H1 (cell line): ENCODE measurements around the gene PARP14. TPM values are rescaled to one million over a fixed set of nuclear protein-coding genes. Genes with fewer than 3 reads are reported as not detected.

Source experiments
- ATF3 ChIP-seq: IDR thresholded peaks from 2 replicates; pipeline ENCODE4 v1.6.1; 2011; ENCODE audit warnings: low read depth, mild to moderate bottlenecking, low read length; ENCODE audit not compliant: insufficient read depth
- CBX8 ChIP-seq: fragments of 300-800, 300-1000 bp; sonication (generic); IDR thresholded peaks from 2 replicates; pipeline ENCODE4 v1.7.1; 2016; ENCODE audit warnings: low read depth, low read length, borderline replicate concordance
- CHD2 ChIP-seq: IDR thresholded peaks from 2 replicates; pipeline ENCODE4 v1.6.1; 2012; ENCODE audit warnings: low read length, improper control_type of control experiment
- MAFK ChIP-seq: IDR thresholded peaks from 2 replicates; pipeline ENCODE4 v1.6.1; 2012; ENCODE audit warnings: low read depth, mild to moderate bottlenecking, improper control_type of control experiment, low read length
- POU5F1 ChIP-seq: IDR thresholded peaks from 2 replicates; pipeline ENCODE4 v1.6.1; 2011; ENCODE audit warnings: low read depth, mild to moderate bottlenecking, low read length, moderate library complexity
- SRF ChIP-seq: IDR thresholded peaks from 2 replicates; pipeline ENCODE4 v1.6.1; 2011; ENCODE audit warnings: mild to moderate bottlenecking, low read depth, low read length, moderate library complexity
- polyA plus RNA-seq, 7 experiments: library from polyadenylated mRNA; depleted of rRNA in 3 of 7; stranded (reverse) in 5 of 7; unstranded in 2 of 7; fragments of >200 nt in 5 of 7; fragments of 200-250 nt in 2 of 7; gene quantifications; 1 replicate in 5 of 7; 2 replicates in 1 of 7; 4 replicates in 1 of 7; pipeline versions ENCODE4 v1.2.1 to v1.2.3, GENCODE V29; 2011 to 2013; ENCODE audit warnings: missing spikeins in 2 of 7, mixed read lengths in 2 of 7
- total RNA-seq: library from RNA; stranded (reverse); fragmentation: NEBNext Ultra II Directional; extraction: Animal tissue kit (Norgen Biotek cat#: 25700); gene quantifications from 2 replicates; pipeline ENCODE4 v1.2.1, GENCODE V29; 2021
- TF ChIP-seq, protein P1 (sequence below): IDR thresholded peaks from 2 replicates; pipeline ENCODE4 v1.6.1; 2011; ENCODE audit warnings: low read length, improper control_type of control experiment
- TF ChIP-seq, protein P2 (sequence below): IDR thresholded peaks from 2 replicates; pipeline ENCODE4 v1.6.1; 2012; ENCODE audit warnings: inconsistent platforms

PARP14 gene
- total and polyA plus RNA-seq, 2 of the 8 experiments (the other 6 are each of a cell fraction or from before 2014, with no cell fraction given) = 12.6 to 17.6 TPM

- no peak for TF ChIP-seq MAFK
- TF ChIP-seq, protein P1, sequence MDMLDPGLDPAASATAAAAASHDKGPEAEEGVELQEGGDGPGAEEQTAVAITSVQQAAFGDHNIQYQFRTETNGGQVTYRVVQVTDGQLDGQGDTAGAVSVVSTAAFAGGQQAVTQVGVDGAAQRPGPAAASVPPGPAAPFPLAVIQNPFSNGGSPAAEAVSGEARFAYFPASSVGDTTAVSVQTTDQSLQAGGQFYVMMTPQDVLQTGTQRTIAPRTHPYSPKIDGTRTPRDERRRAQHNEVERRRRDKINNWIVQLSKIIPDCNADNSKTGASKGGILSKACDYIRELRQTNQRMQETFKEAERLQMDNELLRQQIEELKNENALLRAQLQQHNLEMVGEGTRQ = no peak
- TF ChIP-seq POU5F1 = no peak
- TF ChIP-seq CBX8 = no peak
- TF ChIP-seq ATF3 = no peak
- no peak for TF ChIP-seq SRF
- TF ChIP-seq CHD2 = no peak
- TF ChIP-seq, protein P2, sequence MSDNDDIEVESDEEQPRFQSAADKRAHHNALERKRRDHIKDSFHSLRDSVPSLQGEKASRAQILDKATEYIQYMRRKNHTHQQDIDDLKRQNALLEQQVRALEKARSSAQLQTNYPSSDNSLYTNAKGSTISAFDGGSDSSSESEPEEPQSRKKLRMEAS = no peak
Measured at GRCh38 chr3:122697952-122698620, 17.4 kb downstream of the PARP14 start (continued).
